Measurements from ENCODE around the gene CD22.

CD22 gene

DNA sequence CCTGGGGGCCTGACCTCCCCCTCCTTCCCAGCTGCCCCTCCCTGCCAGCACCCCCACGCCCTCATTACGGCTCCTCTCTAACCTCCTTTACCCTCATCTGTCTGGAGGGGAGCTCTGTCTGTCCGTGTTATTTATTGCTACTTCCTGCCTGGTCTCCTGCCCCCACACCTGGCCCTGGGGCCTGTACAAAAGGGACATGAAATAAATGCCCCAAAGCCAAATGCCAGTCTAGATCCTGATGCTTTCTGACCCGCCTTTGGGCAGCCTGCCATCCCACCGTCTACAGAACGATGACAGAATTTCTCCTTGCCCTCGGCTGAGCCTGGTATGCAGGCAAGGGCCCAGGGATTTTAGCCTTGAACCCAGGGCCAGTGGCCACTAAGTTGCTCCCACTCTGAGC, 15.4 kb upstream of the CD22 start:
- peaks cover 1 to 20% of the 10 kb centered on the region in 2 donors for H3K4me1 ChIP-seq (ENCODE audit: control insufficient read depth in 1 of 2, insufficient read depth in 2 of 2, low read length in 2 of 2)
- H3K9ac ChIP-seq (ENCODE audit: low read depth in 1 of 2, low read length in 2 of 2), result no peak overlapping the region
- no peaks in the 10 kb centered on the region for H3K27me3 ChIP-seq (ENCODE audit: control insufficient read depth in 1 of 2, insufficient read depth in 2 of 2, low read length in 2 of 2)
- H3K36me3 ChIP-seq (ENCODE audit: control insufficient read depth in 1 of 2, insufficient read depth in 2 of 2, low read length in 2 of 2), result no peaks in the 10 kb centered on the region
- H3K9me3 ChIP-seq (ENCODE audit: control insufficient read depth in 1 of 2, low read length in 2 of 2), result no peaks in the 10 kb centered on the region
- no peak overlapping the region for H3K4me3 ChIP-seq (ENCODE audit: low read depth in 1 of 2, low read length in 2 of 2)
- H3K27ac ChIP-seq (ENCODE audit: low read depth, low read length), result no peak overlapping the region

DNA sequence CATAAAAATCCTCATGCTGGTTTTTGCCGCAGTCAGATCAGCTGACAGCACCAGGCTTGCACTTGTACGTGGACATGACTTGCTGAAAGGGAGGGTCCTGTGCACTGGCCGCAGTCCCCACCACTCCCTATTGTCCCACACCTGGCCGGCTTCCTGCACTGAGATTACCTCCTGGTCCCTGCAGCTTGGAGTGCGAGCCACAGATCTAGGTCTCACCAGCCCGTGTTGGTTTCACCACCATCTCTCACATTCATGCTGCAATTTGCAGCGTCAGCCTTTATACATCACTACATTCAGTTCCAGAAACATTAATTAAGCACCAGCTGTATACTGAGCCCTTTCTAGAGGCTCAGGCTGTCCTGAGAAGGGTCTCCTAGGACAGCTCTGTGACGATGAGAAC, 15.0 kb upstream of the CD22 start:
- Histone ChIP-seq H3K27me3 (ENCODE audit: control insufficient read depth in 1 of 2, insufficient read depth in 2 of 2, low read length in 2 of 2) (no peaks in the 10 kb centered on the region), H3K9ac (ENCODE audit: low read depth in 1 of 2, low read length in 2 of 2) (no peak overlapping the region), H3K4me1 (ENCODE audit: control insufficient read depth in 1 of 2, insufficient read depth in 2 of 2, low read length in 2 of 2) (peaks cover 6 to 24% of the 10 kb centered on the region in 2 donors), H3K27ac (ENCODE audit: low read depth, low read length) (no peak overlapping the region), H3K4me3 (ENCODE audit: low read depth in 1 of 2, low read length in 2 of 2) (no peak overlapping the region), H3K9me3 (ENCODE audit: control insufficient read depth in 1 of 2, low read length in 2 of 2) (no peaks in the 10 kb centered on the region), H3K36me3 (ENCODE audit: control insufficient read depth in 1 of 2, insufficient read depth in 2 of 2, low read length in 2 of 2) (no peaks in the 10 kb centered on the region)

DNA sequence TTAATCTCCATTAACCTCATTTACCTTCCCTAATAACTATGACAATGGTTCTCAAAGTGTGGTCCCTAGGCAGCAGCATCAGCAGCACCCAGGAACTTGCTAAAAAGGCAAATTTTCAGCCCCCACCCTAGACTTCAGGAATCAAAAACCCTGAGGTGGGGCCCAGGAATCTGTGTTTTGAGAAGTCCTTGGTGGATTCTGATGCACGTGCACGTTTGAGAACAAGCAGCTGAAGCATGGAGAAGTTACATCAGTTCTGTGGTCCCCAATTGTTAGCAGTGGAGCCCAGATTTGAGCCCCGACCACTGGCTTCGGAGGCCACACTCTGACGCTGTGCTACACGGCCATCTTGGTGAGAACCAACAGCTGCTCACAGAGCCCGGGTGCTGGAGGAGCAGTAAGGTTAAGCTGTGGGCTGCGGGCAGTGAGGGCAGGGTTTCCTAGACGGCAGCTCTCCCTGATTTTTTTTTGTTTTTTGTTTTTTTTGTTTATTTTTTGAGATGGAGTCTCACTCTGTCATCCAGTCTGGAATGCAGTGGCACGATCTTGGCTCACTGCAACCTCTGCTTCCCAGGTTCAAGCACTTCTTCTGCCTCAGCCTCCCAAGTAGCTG, 14.0 kb upstream of the CD22 start:
- no peaks in the 10 kb centered on the region for H3K27me3 ChIP-seq (ENCODE audit: control insufficient read depth in 1 of 2, insufficient read depth in 2 of 2, low read length in 2 of 2)
- H3K4me1 ChIP-seq (ENCODE audit: control insufficient read depth in 1 of 2, insufficient read depth in 2 of 2, low read length in 2 of 2), result peaks cover 6 to 18% of the 10 kb centered on the region in 2 donors
- H3K9me3 ChIP-seq (ENCODE audit: control insufficient read depth in 1 of 2, low read length in 2 of 2), result no peaks in the 10 kb centered on the region
- H3K4me3 ChIP-seq (ENCODE audit: low read depth in 1 of 2, low read length in 2 of 2), result no peak overlapping the region
- H3K9ac ChIP-seq (ENCODE audit: low read depth in 1 of 2, low read length in 2 of 2), result no peak overlapping the region
- no peak overlapping the region for H3K27ac ChIP-seq (ENCODE audit: low read depth, low read length)
- no peaks in the 10 kb centered on the region for H3K36me3 ChIP-seq (ENCODE audit: control insufficient read depth in 1 of 2, insufficient read depth in 2 of 2, low read length in 2 of 2)

DNA sequence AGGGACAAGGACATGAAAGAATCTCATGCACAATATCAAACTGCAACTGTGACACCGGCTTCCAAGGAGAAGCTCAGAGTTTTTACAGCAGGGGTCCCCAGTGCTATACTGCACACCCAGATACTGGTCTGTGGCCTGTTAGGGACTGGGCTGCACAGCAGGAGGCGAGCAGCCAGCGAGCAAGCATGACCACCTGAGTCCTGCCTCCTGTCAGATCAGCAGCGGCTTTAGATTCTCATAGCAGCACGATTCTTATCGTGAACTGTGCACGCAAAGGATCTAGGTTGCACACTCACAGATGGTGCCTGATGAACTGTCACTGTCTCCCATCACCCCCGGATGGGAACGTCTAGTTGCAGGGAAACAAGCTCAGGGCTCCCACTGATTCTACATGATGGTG, 13.1 kb upstream of the CD22 start:
- no peaks in the 10 kb centered on the region for H3K36me3 ChIP-seq (ENCODE audit: control insufficient read depth in 1 of 2, insufficient read depth in 2 of 2, low read length in 2 of 2)
- no peak overlapping the region for H3K27ac ChIP-seq (ENCODE audit: low read depth, low read length)
- H3K4me1 ChIP-seq (ENCODE audit: control insufficient read depth in 1 of 2, insufficient read depth in 2 of 2, low read length in 2 of 2), result peaks cover 6 to 18% of the 10 kb centered on the region in 2 donors
- H3K9me3 ChIP-seq (ENCODE audit: control insufficient read depth in 1 of 2, low read length in 2 of 2), result no peaks in the 10 kb centered on the region
- H3K4me3 ChIP-seq (ENCODE audit: low read depth in 1 of 2, low read length in 2 of 2), result no peak overlapping the region
- no peak overlapping the region for H3K9ac ChIP-seq (ENCODE audit: low read depth in 1 of 2, low read length in 2 of 2)
- H3K27me3 ChIP-seq (ENCODE audit: control insufficient read depth in 1 of 2, insufficient read depth in 2 of 2, low read length in 2 of 2), result no peaks in the 10 kb centered on the region

DNA sequence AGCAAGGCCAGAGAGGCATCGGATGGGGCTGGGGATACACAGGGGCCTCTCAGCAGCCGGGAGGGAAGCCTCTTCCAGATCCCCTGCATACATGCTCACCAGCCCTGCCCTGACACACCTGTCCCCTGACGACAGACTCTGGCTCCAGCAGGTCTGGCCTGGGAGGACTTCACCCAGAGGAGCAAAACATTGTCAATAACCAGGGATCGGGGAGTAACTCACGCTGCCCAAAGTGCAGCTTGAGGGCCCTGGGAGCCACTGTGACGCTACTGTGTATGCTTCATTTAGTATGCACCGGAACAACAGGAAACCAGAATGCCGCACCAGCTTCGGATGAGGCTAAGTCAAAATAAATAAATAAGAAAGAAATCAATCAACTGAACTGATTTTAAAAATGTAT, 12.4 kb upstream of the CD22 start:
- H3K27me3 ChIP-seq (ENCODE audit: control insufficient read depth in 1 of 2, insufficient read depth in 2 of 2, low read length in 2 of 2), result no peaks in the 10 kb centered on the region
- peaks cover 6 to 18% of the 10 kb centered on the region in 2 donors for H3K4me1 ChIP-seq (ENCODE audit: control insufficient read depth in 1 of 2, insufficient read depth in 2 of 2, low read length in 2 of 2)
- H3K9me3 ChIP-seq (ENCODE audit: control insufficient read depth in 1 of 2, low read length in 2 of 2), result no peaks in the 10 kb centered on the region
- H3K4me3 ChIP-seq (ENCODE audit: low read depth in 1 of 2, low read length in 2 of 2), result no peak overlapping the region
- no peak overlapping the region for H3K9ac ChIP-seq (ENCODE audit: low read depth in 1 of 2, low read length in 2 of 2)
- H3K27ac ChIP-seq (ENCODE audit: low read depth, low read length), result no peak overlapping the region
- no peaks in the 10 kb centered on the region for H3K36me3 ChIP-seq (ENCODE audit: control insufficient read depth in 1 of 2, insufficient read depth in 2 of 2, low read length in 2 of 2)

DNA sequence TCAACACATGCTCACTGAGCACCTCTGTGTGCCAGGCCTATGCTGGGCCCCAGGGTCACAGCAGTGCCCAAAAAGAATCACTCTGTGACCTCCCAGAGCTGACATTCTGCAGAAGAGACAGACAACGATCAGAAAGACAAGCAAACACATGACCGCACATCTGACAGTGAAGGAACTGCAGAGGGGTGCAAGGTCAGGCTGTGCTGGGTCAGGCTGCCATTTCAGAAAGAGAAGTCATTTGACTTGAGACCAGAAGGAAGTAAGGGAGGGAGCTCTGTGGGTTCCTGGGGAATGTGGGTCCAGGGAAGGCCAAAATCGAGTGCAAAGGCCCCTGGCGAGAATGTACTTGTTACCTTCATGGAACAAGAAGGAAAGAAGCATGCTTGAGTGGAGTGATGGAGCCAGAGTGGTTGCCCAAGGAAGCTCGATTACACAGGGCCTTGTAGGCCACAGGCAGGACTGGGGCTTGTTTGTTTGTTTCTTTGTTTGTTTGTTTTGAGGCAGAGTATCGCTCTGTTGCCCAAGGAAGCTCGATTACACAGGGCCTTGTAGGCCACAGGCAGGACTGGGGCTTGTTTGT, 11.4 kb upstream of the CD22 start:
- Histone ChIP-seq H3K9me3 (ENCODE audit: control insufficient read depth in 1 of 2, low read length in 2 of 2) (no peaks in the 10 kb centered on the region), H3K4me3 (ENCODE audit: low read depth in 1 of 2, low read length in 2 of 2) (no peak overlapping the region), H3K9ac (ENCODE audit: low read depth in 1 of 2, low read length in 2 of 2) (no peak overlapping the region), H3K36me3 (ENCODE audit: control insufficient read depth in 1 of 2, insufficient read depth in 2 of 2, low read length in 2 of 2) (no peaks in the 10 kb centered on the region), H3K27me3 (ENCODE audit: control insufficient read depth in 1 of 2, insufficient read depth in 2 of 2, low read length in 2 of 2) (no peaks in the 10 kb centered on the region), H3K27ac (ENCODE audit: low read depth, low read length) (no peak overlapping the region), H3K4me1 (ENCODE audit: control insufficient read depth in 1 of 2, insufficient read depth in 2 of 2, low read length in 2 of 2) (peaks cover 6 to 18% of the 10 kb centered on the region in 2 donors)

DNA sequence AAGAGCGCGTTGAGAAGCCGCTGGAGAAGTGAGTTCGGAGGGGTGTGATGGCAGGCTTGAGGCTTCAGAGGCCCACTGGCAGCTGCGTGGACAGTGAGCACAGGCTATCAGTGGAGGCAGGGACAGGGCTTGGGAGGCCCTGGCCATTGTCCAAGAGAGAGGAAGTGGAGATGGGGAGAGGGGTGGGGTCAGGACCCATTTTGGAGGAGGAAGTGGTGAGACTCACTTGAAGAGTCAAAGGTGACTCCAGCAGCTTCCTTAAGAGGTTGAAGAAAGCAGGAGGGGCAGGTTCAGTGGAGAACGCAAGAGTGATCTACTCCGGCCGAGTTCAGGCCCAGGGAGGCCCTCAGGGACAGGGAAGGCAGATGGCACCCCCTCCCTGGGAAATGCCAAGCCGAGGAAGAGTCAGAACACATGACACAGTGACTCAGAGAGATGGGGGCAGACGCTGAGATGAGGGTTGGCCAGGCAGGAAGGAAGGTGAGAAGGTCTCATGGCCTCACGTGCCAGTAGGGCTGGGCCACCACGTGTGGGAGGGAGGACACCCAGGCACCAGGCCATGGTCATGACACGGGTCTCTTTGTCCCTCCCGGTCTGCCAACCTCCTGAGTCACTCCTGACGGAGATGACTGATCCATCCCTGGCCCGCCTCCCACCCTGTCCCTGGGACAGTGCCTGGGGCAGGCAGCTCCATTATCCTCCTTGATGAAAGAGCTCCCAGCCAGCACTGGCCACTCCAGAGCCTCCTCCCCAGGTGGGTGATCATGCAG, 10.1 kb upstream of the CD22 start:
- Histone ChIP-seq H3K27me3 (ENCODE audit: control insufficient read depth in 1 of 2, insufficient read depth in 2 of 2, low read length in 2 of 2) (no peaks in the 10 kb centered on the region), H3K9ac (ENCODE audit: low read depth in 1 of 2, low read length in 2 of 2) (no peak overlapping the region), H3K36me3 (ENCODE audit: control insufficient read depth in 1 of 2, insufficient read depth in 2 of 2, low read length in 2 of 2) (no peaks in the 10 kb centered on the region), H3K27ac (ENCODE audit: low read depth, low read length) (no peak overlapping the region), H3K4me1 (ENCODE audit: control insufficient read depth in 1 of 2, insufficient read depth in 2 of 2, low read length in 2 of 2) (peaks cover 6 to 18% of the 10 kb centered on the region in 2 donors), H3K4me3 (ENCODE audit: low read depth in 1 of 2, low read length in 2 of 2) (no peak overlapping the region), H3K9me3 (ENCODE audit: control insufficient read depth in 1 of 2, low read length in 2 of 2) (no peaks in the 10 kb centered on the region)

DNA sequence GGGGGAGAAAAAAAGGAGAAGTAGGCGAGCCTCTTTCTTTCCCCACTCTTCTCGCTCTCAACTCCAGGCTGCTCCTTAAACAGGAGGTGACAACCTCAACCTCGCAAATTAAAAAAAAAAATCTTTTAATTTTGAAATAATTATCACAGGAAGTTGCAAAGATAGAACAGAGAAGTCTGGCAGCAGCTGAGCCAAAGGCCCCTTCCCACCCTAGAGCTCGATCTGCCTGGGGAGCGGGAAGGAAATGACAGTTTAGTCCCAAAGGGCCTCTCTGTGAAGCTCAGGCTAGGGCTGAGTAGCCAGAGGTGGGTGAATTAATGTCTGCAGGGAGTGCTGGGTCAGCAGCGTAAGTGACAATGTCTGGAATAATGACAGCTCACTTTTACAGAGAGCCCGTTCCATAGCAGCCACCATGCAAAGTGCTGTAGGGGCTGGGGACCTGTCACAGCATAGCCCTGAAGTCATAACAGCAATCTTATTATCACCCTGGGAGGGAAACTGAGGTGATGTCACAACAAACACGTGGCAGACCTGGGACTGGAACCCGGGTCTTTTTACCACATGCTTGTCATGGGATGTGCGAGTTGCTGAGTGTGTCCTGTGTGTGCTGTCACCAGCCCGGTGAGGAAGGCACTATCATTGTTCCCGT, 8.8 kb upstream of the CD22 start:
- H3K27me3 ChIP-seq (ENCODE audit: control insufficient read depth in 1 of 2, insufficient read depth in 2 of 2, low read length in 2 of 2), result no peaks in the 10 kb centered on the region
- peaks cover 6 to 18% of the 10 kb centered on the region in 2 donors for H3K4me1 ChIP-seq (ENCODE audit: control insufficient read depth in 1 of 2, insufficient read depth in 2 of 2, low read length in 2 of 2)
- H3K36me3 ChIP-seq (ENCODE audit: control insufficient read depth in 1 of 2, insufficient read depth in 2 of 2, low read length in 2 of 2), result no peaks in the 10 kb centered on the region
- H3K27ac ChIP-seq (ENCODE audit: low read depth, low read length), result no peak overlapping the region
- no peak overlapping the region for H3K4me3 ChIP-seq (ENCODE audit: low read depth in 1 of 2, low read length in 2 of 2)
- no peaks in the 10 kb centered on the region for H3K9me3 ChIP-seq (ENCODE audit: control insufficient read depth in 1 of 2, low read length in 2 of 2)
- no peak overlapping the region for H3K9ac ChIP-seq (ENCODE audit: low read depth in 1 of 2, low read length in 2 of 2)

DNA sequence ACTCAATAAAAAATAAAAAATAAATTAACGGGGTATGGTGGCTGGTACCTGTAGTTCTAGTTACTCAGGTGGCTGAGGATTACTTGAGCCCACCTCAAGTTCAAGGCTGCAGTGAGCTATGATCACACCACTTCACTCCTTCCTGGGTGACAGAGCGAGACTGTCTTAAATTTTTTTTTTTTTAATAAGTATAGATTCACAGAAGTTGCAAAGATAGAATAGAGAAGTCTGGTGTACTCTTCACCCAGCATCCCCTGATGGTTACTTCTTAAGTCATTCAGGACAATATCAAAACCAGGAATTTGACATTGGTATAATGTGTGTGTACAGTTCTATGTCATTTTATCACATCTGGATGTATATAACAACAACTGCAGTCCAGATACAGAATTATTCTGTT, 7.7 kb upstream of the CD22 start:
- no peak overlapping the region for H3K27ac ChIP-seq (ENCODE audit: low read depth, low read length)

DNA sequence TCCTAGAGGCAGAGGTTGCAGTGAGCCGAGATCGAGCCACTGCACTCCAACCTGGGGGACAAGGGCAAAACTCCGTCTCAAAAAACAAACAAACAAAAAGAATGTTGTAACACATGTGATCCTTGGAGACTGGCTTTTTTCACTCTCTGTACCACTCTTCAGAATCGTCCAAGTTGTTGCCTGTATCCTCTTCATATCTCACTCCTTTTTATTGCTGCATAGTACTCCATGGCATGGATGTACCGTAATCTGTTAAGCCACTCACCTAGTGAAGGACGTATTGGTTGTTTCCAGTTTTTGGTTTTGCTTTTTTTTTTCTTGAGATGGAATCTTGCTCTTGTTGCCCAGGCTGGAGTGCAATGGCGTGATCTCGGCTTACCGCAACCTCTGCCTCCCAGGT, 7.0 kb upstream of the CD22 start:
- H3K36me3 ChIP-seq (ENCODE audit: control insufficient read depth in 1 of 2, insufficient read depth in 2 of 2, low read length in 2 of 2), result no peaks in the 10 kb centered on the region
- H3K27ac ChIP-seq (ENCODE audit: low read depth, low read length), result no peak overlapping the region
- H3K9me3 ChIP-seq (ENCODE audit: control insufficient read depth in 1 of 2, low read length in 2 of 2), result no peaks in the 10 kb centered on the region
- H3K4me3 ChIP-seq (ENCODE audit: low read depth in 1 of 2, low read length in 2 of 2), result no peak overlapping the region
- H3K4me1 ChIP-seq (ENCODE audit: control insufficient read depth in 1 of 2, insufficient read depth in 2 of 2, low read length in 2 of 2), result peaks cover 6 to 13% of the 10 kb centered on the region in 2 donors
- no peak overlapping the region for H3K9ac ChIP-seq (ENCODE audit: low read depth in 1 of 2, low read length in 2 of 2)
- H3K27me3 ChIP-seq (ENCODE audit: control insufficient read depth in 1 of 2, insufficient read depth in 2 of 2, low read length in 2 of 2), result no peaks in the 10 kb centered on the region

More for the DNA sequence above, 7.7 kb upstream of the CD22 start:
- no peaks in the 10 kb centered on the region for H3K27me3 ChIP-seq (ENCODE audit: control insufficient read depth in 1 of 2, insufficient read depth in 2 of 2, low read length in 2 of 2)
- peaks cover 6 to 18% of the 10 kb centered on the region in 2 donors for H3K4me1 ChIP-seq (ENCODE audit: control insufficient read depth in 1 of 2, insufficient read depth in 2 of 2, low read length in 2 of 2)
- H3K9ac ChIP-seq (ENCODE audit: low read depth in 1 of 2, low read length in 2 of 2), result no peak overlapping the region
- no peaks in the 10 kb centered on the region for H3K9me3 ChIP-seq (ENCODE audit: control insufficient read depth in 1 of 2, low read length in 2 of 2)
- no peak overlapping the region for H3K4me3 ChIP-seq (ENCODE audit: low read depth in 1 of 2, low read length in 2 of 2)
- no peaks in the 10 kb centered on the region for H3K36me3 ChIP-seq (ENCODE audit: control insufficient read depth in 1 of 2, insufficient read depth in 2 of 2, low read length in 2 of 2)

Measured in duodenal mucosa (tissue), 2 donors.